ENCODE data around the gene SUCO.
"Not testable (repeated sequence)": the region's sequence is repeated elsewhere in the genome, so short reads cannot be mapped to it uniquely, and the experiment has no call there.

The SUCO gene

DNA sequence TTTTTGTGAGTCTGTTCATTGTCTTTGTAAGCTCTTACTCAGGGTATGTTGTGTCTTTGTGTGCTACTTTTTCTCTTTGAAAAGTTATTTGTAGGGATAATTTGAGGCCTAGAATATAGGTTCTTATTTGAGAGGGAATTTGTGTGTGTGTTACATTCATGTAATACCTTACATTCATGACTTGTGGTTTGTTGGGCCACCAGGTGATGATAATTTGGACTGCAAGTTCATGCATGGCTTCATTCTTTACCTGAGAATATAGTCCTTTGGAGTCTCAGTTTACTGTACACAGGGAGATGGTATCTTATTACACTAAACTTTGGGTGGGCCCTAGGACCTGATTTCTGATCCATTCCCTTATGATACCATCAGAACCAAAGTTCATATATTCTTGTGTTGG, 74.2 kb downstream of the SUCO start:
- DNase-seq (ENCODE audit: low spot score) = no peak

DNA sequence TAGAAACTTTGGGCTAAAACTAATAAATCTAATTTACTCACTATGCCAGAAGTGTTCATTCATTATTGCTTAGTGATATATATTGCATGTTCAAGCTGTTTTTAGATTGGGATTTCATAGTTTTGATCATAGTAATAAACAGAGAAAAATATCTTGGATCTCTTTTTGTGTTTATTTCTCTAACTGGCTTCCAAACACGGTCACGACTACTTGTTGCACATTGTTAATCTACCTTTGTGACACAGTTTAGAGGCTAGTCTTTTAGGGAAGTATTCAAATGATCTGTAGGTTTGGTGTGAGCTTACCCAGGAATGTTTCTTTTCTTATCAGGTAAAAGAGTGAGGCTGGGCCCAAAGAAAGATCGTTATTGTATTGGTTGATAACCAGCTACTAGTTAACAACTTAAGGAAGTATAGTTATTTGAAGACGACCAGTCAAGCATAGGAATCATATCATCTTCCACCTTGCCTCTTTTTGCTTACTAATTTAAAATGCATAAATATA, 75.2 kb downstream of the SUCO start:
- no peak for DNase-seq (ENCODE audit: low spot score)

DNA sequence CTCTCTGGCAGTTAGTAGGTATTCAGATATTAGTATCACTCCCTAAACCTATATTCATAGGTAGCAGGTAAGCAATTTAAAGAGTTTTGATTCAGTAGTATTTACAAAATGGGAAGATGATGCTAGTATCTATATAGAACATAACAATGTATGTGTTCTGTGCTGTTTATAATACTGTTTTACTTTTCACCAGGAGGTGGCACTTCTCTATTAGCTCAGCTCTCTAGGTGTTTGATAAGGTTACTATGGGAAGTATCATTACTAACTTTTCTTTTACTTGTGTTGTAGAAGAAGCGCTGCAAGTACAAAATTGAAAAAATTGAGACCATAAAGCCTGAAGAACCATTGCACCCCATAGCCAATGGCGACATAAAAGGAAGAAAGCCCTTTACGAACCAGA, 76.6 kb downstream of the SUCO start:
- DNase-seq (ENCODE audit: low spot score) = no peak

DNA sequence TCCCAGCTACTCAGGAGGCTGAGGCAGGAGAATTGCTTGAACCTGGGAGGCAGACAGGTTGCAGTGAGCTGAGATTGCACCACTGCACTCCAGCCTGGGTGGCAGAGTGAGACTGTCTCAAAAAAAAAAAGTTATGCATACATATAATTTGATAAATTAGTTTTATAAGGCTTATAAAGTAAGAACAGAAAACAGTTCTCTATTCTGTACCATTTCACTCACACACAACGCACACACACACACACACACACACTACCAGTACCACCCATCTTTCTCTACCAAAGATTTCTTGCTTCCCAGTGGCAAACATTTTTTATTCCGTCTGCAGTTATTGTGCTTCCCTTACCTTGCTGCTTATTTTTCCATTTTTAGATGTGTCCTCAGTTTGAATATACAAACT, 79.5 kb downstream of the SUCO start:
- DNase-seq (ENCODE audit: low spot score) = no peak

DNA sequence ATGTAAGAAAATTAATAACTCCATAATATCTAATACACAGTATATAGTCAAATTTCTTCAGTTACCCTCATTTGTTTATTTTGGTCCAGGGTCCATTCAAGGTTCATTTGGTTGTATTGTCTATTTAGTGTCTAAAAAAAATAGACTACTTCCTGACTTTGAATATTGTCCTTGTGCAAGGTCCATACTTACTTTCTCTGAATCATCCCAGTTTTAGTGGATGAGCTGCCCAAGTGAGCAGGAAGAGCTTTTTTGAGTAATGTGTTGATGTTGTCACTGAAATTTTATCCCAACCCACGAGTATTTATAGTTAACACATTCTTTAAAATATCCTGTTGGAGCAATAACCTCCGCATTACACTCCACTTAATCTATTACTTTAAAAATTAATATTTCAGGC, 80.3 kb downstream of the SUCO start:
- no peak for DNase-seq (ENCODE audit: low spot score)

DNA sequence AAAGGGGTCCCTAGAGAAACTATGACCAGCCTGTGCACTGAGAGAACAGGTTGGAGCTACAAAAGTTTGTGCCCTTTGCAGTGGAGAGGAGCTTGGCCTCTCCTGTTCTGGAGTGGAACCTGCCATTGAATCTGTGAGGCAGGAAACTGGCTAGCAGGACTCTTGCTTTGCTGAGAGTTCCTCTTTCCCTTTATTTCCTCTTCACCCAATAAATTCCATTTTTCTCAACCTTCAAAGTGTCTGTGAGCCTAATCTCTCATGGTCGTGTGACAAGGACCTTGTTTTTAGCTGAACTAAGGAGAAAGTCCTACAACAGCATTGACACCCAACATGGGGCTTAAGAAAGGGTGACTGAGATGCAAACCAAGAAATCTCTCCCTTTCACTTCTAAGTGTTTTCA, 83.2 kb downstream of the SUCO start:
- DNase-seq (ENCODE audit: low spot score) = no peak

DNA sequence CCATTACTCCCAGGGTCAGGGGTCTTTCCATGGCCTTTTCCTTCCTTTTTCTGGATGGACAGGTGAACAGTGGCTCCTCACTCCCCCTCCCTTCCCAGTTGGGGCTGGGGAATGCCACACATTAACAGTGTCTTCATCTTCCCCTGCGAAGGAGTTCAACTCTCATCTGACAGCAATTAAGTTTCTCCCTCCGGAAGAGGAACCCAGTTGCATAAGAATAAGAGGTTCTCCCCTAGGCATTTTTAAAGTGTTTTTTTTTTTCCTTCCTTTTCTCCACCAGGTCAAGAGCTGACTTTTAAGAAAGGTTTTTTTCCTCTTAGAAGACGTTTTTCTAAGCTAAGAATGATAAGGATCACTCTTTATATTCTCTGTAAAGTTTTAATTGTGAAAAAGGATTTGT, 83.7 kb downstream of the SUCO start:
- no peak for DNase-seq (ENCODE audit: low spot score)

DNA sequence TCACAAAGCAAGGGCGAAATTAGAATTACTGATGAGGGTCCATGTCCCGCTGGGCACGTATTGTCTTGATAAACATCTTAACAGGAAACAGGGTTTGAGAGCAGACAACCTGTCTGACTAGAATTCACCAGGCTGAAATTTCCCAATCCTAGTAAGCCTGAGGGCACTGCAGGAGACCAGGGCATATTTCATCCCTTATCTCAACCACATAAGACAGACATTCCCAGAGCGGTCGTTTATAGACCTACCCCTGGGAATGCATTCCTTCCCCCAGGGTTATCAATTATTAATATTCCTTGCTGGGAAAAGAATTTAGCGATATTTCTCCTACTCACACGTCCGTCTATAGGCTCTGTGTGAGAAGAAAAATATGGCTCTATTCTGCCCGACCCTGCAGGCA, 87.7 kb downstream of the SUCO start:
- DNase-seq (ENCODE audit: low spot score) = not testable (repeated sequence)

DNA sequence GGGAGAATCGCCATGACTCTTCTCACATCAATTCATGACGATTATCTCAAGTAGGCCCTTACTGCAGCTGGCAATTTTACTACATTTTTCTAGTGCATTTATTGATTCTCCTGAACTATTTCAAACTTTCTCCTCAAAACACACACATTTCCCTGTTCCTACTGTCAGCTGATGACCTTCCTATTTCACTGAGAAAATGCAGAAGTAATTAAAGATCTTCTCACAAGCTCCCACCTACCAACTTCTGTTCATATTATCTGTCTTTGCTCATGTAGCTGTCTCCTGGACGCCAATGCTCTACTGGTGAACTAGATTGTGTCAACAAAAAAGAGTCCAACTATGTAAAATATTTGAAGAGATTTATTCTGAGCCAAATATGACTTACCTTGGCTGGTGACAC, 89.6 kb downstream of the SUCO start:
- DNase-seq (ENCODE audit: low spot score) = no peak

DNA sequence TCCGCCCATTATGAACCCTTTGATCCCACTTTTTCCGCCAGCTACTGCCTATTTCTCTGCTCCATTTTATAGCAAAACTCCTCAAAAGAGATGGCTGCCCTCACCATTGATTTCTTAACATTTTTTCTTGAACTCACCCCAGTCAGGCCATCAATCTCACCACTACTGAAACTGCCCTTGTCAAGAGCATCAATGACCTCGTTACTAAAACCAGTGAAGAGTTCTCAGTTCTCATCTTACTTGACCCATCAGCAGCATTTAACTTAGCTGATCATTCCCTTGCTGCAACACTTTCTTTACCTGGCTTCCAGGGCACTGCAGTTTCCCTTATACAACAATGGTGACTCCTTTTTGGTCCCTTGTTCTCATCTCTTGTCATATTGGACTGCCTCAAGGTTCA, 90.8 kb downstream of the SUCO start:
- DNase-seq (ENCODE audit: low spot score) = no peak

DNA sequence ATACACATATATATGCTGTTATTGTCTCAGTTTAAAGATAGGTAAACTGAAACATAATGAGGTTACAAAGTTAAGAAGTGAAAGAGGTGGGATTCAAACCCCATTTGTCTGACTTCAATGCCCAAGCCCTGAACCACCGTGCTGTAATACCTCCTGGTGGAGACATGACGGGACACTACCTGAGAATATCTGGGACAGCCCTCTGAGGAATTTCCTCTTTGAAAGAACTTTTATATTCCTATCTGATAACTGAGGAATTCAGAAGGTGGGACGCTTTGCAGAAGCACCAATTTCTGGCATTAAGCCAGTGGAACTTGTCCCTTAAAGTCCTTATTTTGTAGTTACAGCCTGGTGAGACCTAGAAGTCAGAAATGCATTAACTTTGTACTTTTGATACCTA, 93.9 kb downstream of the SUCO start:
- no peak for DNase-seq (ENCODE audit: low spot score)

DNA sequence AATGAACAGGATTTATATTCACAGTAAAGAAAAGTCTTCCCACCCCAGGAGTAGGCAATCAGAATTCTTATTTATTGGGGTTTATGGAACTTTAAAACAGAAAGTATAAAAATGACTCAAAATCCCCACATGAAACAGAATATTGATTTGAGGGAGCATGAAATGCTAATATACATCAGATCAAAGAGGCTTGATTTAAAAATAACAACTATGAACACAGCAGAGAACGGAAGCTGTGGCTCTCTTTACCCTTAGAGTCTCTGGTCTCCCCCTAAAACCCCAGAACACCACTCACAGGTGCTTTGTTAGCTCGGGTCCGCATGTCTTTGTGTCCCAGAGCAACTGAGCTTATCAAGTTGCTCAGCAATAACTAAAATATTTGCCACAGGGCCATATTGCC, 94.8 kb downstream of the SUCO start:
- DNase-seq (ENCODE audit: low spot score) = no peak

DNA sequence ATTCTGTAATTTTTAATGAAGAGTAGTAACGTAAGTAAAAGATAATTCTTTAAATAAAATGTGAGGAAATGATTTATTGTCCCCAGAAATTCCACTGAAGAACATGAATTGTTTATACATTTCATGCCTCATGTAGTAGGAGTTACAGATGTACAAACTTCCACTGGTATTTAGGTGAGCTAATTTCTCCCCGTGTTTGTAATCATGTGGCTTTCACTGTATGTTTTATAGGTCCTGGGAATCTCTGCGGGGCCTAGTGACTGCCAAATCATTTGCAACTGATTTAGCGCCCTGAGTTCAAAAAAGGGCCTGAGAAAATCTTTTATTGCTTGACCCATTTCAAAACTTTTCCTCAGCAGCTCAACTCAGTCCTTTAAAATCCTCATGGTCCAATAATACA, 95.5 kb downstream of the SUCO start:
- DNase-seq (ENCODE audit: low spot score) = no peak

DNA sequence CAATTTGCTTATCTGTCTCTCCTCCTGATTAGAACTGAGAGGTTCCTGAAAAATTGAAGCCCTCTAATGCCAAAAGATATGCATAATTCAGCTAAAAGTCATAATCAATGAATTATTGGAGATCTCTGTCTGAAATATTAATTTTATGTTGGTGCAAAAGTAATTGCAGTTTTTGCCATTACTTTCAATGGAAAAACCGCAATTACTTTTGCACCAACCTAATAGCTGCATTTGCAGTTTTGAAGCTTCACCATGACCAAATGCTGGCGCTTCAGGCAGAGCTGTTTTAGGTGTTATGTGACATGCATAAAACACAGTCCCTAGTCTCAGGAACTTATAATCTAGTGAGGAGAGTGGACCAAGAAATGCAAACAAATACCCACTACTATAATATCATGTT, 96.2 kb downstream of the SUCO start:
- no peak for DNase-seq (ENCODE audit: low spot score)

DNA sequence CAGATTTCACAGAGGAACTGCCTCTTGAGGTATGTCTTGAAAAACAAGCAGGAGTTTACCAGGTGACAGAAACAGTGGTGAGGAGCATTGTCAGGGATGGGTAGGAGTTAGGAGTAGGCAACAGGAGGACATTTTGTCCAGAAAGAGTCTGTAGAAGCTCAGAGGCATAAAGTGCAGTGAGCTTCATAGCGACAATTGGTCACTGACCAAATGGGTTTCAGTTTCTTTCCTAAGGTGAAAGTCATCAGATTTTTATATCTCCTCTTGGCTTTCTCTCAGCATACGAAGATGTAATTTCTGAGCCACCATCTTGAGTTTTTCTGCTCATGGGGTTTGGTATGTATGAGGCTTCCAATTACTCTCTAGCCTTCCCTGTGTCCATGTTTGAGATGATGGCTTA, 96.7 kb downstream of the SUCO start:
- DNase-seq (ENCODE audit: low spot score) = no peak

DNA sequence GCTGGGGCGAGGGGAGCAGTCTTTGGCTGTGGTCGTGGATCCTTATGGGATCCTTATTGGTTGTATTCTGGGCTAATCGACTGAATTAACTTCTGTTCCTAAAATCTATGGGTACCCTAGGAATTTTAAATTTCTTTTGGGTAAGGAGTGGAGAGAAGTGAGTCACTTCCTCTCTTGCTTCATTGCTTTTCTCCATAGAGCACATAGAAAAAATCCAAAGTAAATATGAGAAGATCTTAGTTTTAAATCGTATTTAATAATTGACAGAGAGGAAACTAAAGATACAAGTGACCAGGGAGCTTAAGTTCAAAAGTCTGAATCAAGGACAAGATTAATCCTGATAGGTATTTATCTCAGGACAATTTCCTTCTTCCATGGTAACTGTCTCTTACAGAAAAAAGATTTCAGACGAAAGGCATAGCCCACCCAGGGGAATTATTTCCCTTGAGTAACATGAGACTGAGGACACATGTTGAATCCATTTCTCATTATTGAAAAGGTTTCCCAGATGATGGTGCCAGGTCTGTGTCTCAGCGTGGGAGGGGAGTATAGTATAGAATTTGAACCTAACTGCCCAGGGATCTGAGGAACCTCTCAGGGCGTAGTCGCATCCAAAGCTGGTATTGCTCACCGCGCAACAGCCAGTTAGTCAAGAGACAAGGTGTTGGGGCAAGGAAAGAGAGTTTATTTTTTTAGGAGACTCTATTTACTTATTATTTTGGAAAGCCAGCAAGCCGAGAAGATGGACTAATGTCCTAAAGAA, 97.3 kb downstream of the SUCO start:
- DNase-seq (ENCODE audit: low spot score) = no peak

DNA sequence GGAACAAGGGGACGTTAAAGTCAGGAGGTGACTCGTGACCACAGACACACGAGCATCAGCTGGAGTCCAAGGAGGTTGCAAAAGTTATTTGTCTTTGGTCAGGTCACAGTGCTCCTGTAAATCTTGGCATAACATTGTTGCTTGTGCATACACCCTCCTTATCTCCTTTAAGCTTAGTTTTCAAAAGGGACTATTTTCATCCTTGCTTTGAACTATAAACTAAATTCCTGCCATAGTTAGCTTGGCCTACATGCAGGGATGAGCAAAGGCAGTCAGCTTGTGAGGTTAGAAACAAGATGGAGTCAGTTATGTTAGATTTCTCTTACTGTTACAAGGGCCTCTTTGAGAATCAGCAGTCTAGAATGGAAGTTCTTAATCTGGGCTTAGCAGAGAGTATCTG, 97.9 kb downstream of the SUCO start:
- no peak for DNase-seq (ENCODE audit: low spot score)

DNA sequence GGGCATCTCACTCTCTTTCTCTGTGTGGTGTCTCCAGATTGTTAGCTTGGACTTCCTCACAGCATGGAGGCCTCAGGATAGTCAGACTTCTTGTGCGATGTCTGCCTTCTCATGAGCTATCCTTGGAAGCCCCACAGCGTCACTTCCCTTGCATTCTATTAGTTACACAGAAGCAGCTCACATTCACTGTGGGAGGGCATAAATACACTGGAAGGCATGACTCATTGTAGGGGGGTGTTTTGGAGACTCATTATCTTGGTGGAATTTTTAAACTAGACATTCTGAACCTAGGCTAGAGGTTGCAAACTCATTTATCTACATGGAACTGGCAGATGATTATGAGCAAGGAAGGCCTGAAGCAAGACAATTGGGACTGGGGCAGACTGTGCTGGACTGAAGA, 104.6 kb downstream of the SUCO start:
- peak; percentile 58 for DNase-seq (ENCODE audit: low spot score)

DNA sequence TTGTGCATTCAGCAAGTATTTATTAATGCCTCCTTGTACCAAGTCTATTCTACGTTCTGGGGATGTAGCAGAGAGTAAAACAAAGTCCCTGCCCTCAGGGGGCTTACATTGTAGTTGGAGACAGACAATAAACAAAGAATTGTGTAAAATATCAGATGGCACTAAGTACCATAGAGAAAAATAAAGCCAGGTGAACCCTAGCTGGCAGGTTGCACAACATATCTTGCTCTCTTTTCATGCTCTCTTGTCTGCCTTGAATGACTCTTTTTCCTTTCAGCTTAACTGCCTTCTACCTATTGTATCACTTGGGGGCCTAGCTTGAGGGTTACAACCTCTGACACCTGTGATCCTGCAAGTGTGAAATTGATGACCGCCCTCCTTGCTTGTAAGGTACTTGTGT, 105.3 kb downstream of the SUCO start:
- DNase-seq (ENCODE audit: low spot score) = no peak

DNA sequence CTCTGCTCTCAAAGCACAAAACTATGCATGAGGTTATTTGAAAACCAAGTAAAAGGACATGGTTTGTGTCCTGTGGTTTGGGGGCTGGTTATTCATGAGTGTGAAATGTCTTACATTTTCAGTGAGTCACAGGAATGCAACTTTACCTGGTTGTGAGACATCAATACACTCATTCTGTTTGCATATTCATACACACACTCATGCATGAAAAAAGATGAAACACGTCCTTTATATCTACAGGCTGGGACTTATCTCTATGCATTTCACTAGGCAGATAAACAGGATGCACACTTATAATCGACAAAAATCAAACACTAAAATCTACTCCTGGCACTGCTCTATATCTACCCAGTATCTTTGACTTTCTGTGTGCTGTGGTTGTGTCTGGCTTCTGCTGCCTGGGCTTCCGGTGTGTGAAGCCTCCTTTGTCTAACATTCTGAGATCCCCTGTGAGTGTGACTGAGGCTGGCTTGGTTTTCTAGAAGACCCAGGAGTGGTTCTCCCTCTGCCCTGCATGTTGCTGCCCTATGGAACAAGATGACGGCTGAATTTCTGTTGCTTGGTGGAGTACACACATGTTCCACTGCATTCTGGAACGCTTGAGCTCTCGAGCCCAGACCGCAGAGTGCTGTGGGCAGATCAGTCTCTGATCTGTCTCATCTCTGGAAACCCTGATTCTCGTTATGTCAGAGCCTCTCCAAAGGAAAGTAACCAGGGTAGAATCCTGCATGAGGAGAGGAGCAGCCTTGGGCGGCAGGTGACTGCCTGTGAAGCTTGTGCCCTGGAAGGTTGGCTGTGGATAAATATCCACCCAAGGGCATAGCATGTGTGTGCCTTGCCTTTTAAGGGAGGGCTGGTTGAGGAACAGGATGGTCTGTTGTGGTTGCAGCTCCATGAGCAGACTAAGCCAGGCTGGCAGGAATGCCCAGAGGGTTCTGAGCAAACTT, 106.2 kb downstream of the SUCO start:
- DNase-seq (ENCODE audit: low spot score) = peak; percentile 82

DNA sequence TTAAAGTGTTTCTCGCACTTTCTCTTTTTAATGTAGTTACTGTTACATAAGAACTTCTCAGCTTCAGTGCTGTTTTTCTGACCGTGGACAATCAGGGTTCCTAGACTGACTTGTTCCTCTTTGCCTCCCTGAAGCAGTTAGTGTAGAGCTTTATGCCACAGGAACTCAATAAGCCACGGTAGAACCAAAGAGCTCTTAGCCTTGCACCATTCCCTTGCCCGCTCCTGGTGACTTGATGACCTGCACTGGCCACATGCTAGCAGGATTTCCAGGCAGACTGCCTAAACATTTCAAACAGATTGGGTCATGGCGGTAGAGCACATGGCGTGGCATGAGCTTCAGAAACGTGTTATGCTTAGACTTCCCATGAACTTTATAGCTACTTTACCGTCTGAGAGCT, 107.2 kb downstream of the SUCO start:
- DNase-seq (ENCODE audit: low spot score) = no peak

DNA sequence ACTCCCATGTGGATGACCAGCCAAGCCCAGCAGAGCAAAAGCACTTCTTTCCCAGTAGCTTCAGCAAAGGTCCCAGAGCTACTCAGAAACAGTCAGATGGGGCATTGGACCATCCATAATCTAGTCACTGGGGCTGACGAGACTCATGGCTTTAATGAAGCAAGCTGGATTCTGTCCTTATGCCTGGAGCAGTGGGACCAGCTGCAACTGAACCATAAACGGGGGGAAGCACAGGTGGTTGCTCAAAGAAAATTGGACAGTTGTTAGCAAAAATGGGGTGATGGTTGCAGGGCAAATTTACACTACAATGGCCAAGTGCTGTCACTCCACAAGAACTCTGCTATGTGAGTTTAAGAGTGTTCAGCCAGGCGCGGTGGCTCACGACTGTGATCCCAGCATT, 108.5 kb downstream of the SUCO start:
- DNase-seq (ENCODE audit: low spot score) = no peak

DNA sequence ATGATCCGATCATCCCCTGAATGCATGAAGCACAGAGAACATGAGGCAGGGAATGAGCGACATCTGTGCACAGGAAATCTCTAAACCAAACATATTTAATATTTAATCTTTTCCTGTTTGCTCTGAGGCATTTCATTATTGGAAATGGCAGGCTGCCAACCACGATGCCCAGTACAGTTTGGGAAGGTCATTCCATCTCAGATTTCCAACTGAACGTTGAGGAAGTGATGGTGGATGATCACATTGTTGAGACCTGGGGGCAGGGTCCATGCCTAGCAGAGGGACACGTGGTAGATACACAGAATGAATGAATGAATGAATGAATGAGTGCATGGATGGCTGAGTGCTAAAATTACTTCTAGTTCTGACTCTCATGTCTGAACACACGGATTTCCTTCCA, 110.0 kb downstream of the SUCO start:
- DNase-seq (ENCODE audit: low spot score) = no peak

Data from AG08395 (cell line).